ENCODE data around the gene TMEM219. TPM values are rescaled to one million over a fixed set of nuclear protein-coding genes. Genes with fewer than 3 reads are reported as not detected.

Gene TMEM219
- total and polyA plus RNA-seq, 2 donors from 2014 or later, result 127 to 288 TPM

DNA sequence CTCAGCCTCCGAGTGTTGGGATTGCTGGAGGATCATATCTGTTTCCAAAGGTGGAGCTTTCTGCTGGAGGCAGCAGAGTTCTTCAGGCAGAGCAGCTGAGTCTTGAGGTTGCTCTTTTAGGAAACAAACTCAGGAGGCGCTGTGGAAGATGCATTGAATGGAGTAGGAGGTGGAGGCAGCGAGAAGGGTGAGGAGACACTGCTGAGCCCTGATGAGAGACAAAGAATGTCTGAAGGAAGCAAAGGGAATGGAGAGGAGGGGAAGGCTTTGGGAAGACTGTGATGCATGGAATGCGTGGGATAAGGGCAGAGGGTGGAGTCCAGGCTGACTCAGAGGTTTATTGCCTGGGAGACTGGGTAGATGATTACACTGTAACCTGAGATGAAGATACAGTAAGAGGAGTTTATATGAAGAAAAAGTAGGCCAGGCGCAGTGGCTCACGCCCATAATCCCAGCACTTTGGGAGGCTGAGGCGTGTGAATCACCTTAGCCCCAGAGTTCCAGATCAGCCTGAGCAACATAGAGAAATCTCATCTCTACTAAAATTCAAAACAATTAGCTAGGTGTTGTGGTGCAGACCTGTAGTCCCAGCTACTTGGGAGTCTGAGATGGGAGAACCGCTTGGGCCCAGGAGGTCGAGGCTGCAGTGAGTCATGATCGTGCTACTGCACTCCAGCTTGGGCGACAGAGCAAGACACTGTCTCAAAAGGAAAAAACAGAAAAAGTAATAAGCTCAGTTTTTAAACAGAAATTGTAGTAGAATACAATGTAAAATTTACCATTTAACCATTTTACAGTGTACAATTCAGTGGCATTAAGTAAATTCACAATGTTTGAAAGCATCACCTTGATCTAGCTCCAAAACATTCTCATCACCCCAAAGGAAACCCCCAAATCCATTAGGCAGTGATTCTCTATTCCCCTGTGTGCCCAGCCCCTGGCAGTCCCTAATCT is 17.8 kb upstream of the TMEM219 start:
- H3K9ac ChIP-seq (ENCODE audit: low read length in 3 of 3), result peak overlapping the region in 2 of 3 donors; percentile 31 to 46
- TF ChIP-seq, protein P1, sequence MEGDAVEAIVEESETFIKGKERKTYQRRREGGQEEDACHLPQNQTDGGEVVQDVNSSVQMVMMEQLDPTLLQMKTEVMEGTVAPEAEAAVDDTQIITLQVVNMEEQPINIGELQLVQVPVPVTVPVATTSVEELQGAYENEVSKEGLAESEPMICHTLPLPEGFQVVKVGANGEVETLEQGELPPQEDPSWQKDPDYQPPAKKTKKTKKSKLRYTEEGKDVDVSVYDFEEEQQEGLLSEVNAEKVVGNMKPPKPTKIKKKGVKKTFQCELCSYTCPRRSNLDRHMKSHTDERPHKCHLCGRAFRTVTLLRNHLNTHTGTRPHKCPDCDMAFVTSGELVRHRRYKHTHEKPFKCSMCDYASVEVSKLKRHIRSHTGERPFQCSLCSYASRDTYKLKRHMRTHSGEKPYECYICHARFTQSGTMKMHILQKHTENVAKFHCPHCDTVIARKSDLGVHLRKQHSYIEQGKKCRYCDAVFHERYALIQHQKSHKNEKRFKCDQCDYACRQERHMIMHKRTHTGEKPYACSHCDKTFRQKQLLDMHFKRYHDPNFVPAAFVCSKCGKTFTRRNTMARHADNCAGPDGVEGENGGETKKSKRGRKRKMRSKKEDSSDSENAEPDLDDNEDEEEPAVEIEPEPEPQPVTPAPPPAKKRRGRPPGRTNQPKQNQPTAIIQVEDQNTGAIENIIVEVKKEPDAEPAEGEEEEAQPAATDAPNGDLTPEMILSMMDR (IDR thresholded peaks at IDR 0.05; ENCODE audit: borderline replicate concordance, extremely low read depth, insufficient read depth), result peak; percentile 11
- no peaks in the 10 kb centered on the region for H3K36me3 ChIP-seq (ENCODE audit: control insufficient read depth in 2 of 3, insufficient read depth in 3 of 3, low read length in 3 of 3)
- DNase-seq, result peak in 4 of 5 donors; percentile 87 to 96 (median 91)
- FAIRE-seq, result no peak
- H3K4me1 ChIP-seq (ENCODE audit: control insufficient read depth in 2 of 3, insufficient read depth in 2 of 3, low read depth in 1 of 3, low read length in 3 of 3), result peaks cover 0 to 6% (median 3%) of the 10 kb centered on the region in 3 donors
- intact Hi-C loops (cut with DNase I), result no loop called here
- H3K27ac ChIP-seq (ENCODE audit: low read depth in 2 of 2, low read length in 2 of 2), result peak overlapping the region; percentile 85
- no peaks in the 10 kb centered on the region for H3K27me3 ChIP-seq (ENCODE audit: control insufficient read depth, insufficient read depth, low read length)
- no peaks in the 10 kb centered on the region for H3K9me3 ChIP-seq (ENCODE audit: control insufficient read depth in 2 of 3, insufficient read depth in 1 of 3, low read length in 3 of 3)
- H3K4me3 ChIP-seq (ENCODE audit: low read length in 3 of 3), result peak overlapping the region; percentile 15 to 32 (median 24)

DNA sequence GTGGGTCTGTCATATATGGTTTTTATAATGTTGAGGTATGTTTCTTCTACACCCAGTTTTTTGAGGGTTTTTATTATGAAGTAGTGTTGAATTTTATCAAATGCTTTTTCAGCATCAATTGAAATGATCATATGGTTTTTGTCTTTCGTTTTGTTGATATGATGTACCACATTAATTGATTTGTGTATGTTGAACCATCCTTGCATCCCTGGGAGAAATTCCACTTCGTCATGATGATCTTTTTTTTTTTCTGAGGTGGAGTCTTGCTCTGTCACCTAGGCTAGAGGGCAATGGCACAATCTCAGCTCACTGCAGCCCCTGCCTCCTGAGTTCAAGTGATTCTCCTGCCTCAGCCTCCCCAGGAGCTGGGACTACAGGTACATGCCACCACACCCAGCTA is 14.0 kb upstream of the TMEM219 start:
- H3K36me3 ChIP-seq (ENCODE audit: control insufficient read depth in 2 of 3, insufficient read depth in 3 of 3, low read length in 3 of 3), result no peaks in the 10 kb centered on the region
- peaks cover 0 to 6% (median 3%) of the 10 kb centered on the region in 3 donors for H3K4me1 ChIP-seq (ENCODE audit: control insufficient read depth in 2 of 3, insufficient read depth in 2 of 3, low read depth in 1 of 3, low read length in 3 of 3)
- intact Hi-C loops (cut with DNase I), result no loop called here
- no peak for DNase-seq
- no peak overlapping the region for H3K27ac ChIP-seq (ENCODE audit: low read depth in 2 of 2, low read length in 2 of 2)
- H3K4me3 ChIP-seq (ENCODE audit: low read length in 3 of 3), result no peak overlapping the region
- no peak overlapping the region for H3K9ac ChIP-seq (ENCODE audit: low read length in 3 of 3)
- no peaks in the 10 kb centered on the region for H3K9me3 ChIP-seq (ENCODE audit: control insufficient read depth in 2 of 3, insufficient read depth in 1 of 3, low read length in 3 of 3)
- no peaks in the 10 kb centered on the region for H3K27me3 ChIP-seq (ENCODE audit: control insufficient read depth, insufficient read depth, low read length)
- TF ChIP-seq, protein P1 (IDR thresholded peaks at IDR 0.05; ENCODE audit: borderline replicate concordance, extremely low read depth, insufficient read depth), result no peak
- no peak for FAIRE-seq

DNA sequence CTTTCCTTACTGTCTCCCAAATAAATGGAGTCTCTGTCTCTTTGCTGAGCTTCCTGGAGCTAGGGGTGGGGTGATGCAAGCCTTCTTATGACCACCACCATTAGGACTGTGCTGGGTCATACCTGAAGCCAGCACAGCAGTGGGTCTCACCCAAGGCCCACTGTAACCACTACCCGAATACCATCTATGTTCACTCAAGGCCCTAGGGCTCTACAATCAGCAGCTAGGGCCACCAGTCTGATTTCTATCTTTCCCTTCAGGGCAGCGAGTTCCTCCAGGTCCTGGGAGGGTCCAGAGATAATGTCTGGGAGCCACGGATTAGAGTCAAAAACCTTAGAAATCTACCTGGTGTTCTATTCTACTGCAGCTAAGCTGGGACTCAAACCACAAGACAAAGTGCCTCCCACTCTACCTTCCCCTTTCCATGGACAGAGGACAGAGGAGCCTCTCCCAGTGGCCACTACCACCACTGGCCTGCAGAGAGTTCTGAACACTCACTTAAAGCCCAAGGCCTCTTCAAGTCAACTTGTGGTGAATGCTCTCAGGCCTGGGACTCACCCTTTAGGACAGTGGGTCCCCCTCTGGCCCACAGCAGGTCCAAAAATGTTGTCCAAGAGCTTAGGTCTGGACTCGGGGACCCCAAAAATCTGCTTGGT is 10.9 kb upstream of the TMEM219 start:
- Histone ChIP-seq H3K9ac (ENCODE audit: low read length in 3 of 3) (no peak overlapping the region), H3K4me3 (ENCODE audit: low read length in 3 of 3) (no peak overlapping the region), H3K9me3 (ENCODE audit: control insufficient read depth in 2 of 3, insufficient read depth in 1 of 3, low read length in 3 of 3) (no peaks in the 10 kb centered on the region), H3K27ac (ENCODE audit: low read depth in 2 of 2, low read length in 2 of 2) (no peak overlapping the region), H3K27me3 (ENCODE audit: control insufficient read depth, insufficient read depth, low read length) (no peaks in the 10 kb centered on the region), H3K4me1 (ENCODE audit: control insufficient read depth in 2 of 3, insufficient read depth in 2 of 3, low read depth in 1 of 3, low read length in 3 of 3) (no peaks in the 10 kb centered on the region), H3K36me3 (ENCODE audit: control insufficient read depth in 2 of 3, insufficient read depth in 3 of 3, low read length in 3 of 3) (no peaks in the 10 kb centered on the region)
- intact Hi-C loops (cut with DNase I), result no loop called here
- no peak for DNase-seq
- TF ChIP-seq, protein P1 (IDR thresholded peaks at IDR 0.05; ENCODE audit: borderline replicate concordance, extremely low read depth, insufficient read depth), result no peak
- no peak for FAIRE-seq

All from kidney (tissue), 14 donors.